GM18526 (cell line): ENCODE results near the gene KSR2.

Experiments
- POLR2A ChIP-seq: IDR thresholded peaks from 3 replicates; pipeline ENCODE4 v1.6.1; 2011; ENCODE audit not compliant: insufficient read length; ENCODE audit errors: extremely low read depth

KSR2 gene

GRCh38 chr12:117438809-117439208 lies 530.0 kb downstream of the KSR2 start:
- no peak for TF ChIP-seq POLR2A

DNA sequence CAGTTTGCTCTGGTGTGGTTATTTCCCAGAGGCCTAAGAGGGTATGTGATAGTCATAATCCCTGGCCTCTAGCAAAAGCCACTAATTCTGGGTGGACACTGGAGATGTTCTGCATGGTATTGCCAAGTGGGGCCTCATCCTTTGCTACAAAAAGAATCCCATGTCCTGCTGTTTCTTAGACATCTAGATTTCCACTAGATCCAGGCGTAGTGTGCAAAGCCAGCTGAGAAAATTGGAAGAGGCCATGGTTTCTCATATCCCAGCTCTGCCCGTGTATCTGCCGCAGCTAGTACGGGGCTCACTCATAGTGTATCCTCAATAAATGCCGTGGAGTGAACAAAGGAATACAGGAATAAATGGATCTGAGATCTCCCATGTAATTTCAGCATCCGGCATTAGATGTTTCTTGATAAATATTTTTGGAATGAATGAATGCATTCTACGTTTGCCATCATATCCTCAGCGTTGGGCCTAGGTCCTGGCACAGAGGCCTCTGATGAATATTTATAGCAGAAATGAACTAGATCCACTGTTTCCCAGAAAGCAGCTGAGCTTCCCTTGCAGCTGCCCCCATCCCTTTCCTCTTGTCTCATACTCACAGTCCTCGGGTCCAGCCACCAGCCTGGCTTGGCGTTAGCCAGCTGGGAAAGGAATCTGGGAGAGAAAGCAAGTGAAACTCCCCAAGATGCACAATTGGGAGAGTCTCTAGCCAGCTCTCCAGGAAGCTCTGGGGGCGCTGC lies 531.1 kb downstream of the KSR2 start:
- no peak for TF ChIP-seq POLR2A

DNA sequence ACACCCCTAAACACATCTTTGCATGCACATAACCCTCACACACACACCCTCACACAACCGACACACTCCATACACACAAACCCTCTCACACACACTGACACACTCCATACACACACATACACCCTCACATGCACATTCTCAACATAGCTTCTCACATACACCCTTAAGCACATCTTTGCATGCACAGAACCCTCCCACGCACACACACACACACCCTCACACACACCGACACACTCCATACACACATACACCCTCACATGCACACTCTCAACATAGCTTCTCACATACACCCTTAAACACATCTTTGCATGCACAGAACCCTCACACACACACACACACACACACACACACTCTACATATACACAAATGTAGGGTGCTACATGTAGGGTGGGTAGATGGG lies 534.9 kb downstream of the KSR2 start:
- no peak for TF ChIP-seq POLR2A

GRCh38 chr12:117430246-117430645 lies 538.5 kb downstream of the KSR2 start:
- no peak for TF ChIP-seq POLR2A

DNA sequence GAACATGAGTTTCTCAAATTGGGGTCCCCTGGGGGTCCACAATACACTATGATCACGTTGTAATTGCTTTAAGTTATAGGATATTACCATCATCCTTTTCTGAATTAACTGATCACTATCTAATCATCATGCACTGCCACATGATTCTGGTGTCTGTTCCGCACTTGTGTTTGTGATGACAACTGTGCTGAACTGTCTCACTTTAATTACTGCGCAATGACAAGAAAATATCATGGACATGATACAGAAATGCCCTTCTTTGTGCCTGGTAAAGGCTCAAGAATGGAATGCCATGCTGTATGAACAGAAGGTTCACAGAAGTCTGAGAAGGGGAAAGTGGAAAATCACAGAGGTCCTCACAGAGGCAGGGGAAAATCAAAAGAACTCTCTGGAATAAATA lies 541.6 kb downstream of the KSR2 start:
- TF ChIP-seq POLR2A: no peak

GRCh38 chr12:117421987-117422386 lies 546.8 kb downstream of the KSR2 start:
- no peak for TF ChIP-seq POLR2A

DNA sequence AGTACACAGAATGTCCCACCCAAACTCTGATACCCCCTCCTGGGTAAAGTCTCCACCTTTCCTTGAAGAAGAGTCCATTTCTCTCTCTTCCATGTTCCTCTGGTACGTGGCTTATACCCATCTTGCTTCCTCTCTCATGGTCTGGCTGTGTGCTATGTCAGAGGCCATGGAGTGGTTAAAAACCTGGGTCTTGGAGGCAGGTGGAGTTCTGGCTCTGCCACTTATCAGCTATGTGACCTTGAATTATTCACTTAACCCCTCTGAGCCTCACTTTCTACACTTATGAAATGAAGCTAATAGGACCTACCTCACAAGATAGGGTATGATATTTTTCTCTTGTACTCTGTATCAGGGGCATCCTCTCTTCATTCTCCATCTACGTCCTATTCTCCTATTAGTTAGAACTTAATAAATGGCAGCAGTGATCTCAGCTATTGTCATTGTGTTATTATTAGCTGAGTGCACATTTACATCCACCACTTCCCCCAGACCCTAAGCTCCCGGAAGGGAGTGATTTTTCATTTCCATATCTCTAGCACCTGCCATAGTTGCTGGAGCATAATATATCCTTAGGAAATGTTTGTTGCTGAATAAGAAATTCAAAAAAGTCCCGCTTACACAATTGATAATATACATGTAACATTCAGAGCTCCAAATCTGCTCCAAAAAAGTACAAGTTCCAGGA lies 547.6 kb downstream of the KSR2 start:
- no peak for TF ChIP-seq POLR2A

GRCh38 chr12:117417004-117417403 lies 551.8 kb downstream of the KSR2 start:
- no peak for TF ChIP-seq POLR2A

DNA sequence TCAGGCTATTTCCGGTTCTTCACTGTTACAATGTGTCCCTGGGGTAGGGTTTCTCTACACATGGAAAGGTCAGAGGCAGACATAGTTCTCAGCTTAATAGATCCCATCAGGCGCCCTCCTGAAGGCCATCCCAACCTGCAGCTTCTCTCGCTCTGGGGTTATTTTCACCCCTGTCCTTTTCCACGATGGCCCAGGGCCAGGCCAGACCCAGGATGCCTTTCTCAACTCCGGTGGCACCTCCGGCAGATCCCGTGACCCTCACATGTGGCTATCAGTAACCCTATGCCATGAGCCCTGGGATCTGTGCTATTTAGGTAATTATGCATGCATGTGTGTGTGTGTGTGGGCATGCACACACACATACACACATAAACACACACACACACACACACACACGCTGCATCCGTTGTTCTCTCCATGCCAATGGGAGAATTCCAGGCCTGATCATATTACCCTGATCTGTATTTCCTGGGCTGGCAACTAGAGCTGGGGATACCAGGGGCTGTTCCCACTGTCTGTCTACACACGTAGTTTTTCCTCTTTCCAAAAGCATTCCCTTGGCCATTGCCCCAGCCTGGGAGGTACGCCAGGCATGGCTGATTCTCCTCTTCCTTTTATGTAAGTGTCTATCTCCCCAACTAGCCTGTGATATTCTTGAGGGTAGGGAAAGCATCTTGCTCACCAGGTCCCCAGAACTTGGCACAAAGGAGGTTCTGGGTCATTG lies 556.2 kb downstream of the KSR2 start:
- no peak for TF ChIP-seq POLR2A

- no peak for TF ChIP-seq POLR2A
These were observed 559.5 kb downstream of the KSR2 start for GRCh38 chr12:117409286-117409685.

GRCh38 chr12:117408161-117408791 lies 560.5 kb downstream of the KSR2 start:
- no peak for TF ChIP-seq POLR2A

- TF ChIP-seq POLR2A: no peak
These were observed 563.9 kb downstream of the KSR2 start for GRCh38 chr12:117404940-117405339.

- TF ChIP-seq POLR2A: no peak
These were observed 564.5 kb downstream of the KSR2 start for GRCh38 chr12:117404203-117404853.

DNA sequence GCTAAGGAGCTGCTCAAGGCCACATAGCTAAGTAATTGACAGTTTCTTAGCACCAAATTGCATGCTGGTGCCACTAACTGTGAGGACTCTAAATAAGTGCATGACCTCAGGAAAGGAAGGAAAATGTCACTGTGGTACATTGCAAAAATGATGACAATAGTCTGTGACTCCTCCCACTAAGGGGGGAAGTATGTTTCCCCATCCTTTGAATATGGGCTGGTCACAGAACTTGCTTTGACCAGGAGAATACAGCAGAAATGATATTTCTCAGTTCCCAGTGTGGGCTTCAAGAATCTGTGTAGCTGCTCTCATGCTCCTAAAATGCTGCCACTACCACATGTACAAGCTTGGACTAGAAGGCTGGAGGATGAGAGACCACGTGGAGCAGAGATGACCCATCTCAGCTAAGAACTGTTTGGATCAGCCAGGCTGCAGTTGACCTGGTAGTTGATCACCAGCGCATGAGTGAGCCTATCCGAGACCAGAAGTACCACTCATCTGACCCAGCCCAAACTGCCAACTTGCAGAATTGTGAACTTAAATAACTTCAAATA lies 565.1 kb downstream of the KSR2 start:
- TF ChIP-seq POLR2A: no peak
